GM15510 (cell line): ENCODE measurements around the gene HPD.

Source experiments
- POLR2A ChIP-seq: IDR thresholded peaks from 3 replicates; pipeline ENCODE4 v1.6.1; 2011; ENCODE audit warnings: borderline replicate concordance; ENCODE audit not compliant: insufficient read length; ENCODE audit errors: extremely low read depth

Gene HPD

DNA sequence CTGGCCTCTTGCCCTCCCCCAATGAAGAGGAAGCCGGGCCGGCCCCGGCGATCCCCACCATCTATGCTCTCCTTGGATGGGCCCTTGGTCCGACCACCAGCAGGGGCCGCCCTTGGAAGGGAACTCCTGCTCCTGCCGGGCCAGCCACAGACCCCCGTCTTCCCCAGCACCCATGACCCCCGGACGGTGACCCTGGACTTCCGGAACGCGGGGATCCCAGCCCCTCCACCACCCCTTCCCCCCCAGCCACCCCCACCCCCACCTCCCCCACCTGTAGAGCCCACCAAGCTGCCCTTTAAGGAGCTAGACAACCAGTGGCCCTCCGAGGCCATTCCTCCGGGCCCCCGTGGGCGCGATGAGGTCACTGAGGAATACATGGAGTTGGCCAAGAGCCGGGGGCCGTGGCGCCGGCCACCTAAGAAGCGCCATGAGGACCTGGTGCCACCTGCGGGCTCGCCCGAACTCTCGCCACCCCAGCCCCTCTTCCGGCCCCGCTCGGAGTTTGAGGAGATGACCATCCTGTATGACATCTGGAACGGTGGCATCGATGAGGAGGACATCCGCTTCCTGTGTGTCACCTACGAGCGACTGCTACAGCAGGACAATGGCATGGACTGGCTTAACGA is 35.4 kb downstream of the HPD start:
- TF ChIP-seq POLR2A = no peak

DNA sequence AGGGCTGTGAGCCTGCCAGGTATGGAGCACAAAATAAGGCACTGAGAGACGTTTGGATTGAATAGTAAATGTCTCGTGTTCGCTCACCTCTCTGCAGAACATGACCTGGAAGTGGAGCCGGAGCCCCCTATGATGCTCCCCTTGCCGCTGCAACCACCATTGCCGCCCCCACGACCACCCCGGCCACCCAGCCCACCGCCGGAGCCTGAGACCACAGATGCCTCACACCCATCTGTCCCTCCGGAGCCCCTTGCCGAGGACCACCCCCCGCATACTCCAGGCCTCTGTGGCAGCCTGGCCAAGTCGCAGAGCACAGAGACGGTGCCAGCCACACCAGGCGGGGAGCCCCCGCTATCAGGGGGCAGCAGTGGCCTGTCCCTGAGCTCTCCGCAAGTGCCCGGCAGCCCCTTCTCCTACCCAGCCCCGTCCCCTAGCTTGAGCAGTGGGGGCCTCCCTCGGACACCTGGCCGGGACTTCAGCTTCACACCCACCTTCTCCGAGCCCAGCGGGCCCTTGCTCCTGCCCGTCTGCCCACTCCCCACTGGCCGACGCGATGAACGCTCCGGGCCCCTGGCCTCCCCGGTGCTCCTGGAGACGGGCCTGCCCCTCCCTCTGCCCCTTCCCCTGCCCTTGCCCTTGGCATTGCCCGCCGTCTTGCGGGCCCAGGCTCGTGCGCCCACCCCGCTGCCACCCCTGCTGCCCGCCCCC is 36.1 kb downstream of the HPD start:
- TF ChIP-seq POLR2A = no peak

DNA sequence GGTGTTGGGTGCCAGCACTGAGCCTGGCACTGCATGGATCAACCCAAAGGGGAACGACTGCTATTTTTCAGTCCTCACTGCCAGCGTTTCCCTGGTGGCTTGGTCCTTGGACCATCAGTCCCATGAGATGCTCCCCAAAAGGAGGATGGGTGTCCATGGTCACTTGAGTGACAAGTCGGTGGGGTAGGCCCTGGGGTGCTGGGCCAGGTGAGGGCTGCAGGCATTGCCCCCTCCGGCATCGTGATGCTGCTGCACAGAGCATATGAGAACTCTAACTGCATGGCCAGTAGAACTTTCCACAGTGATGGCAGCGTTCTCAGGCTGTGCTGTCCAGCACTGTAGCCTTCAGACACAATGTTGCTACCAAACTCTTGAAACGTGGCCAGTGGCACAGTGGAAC is 38.6 kb downstream of the HPD start:
- TF ChIP-seq POLR2A = no peak

- TF ChIP-seq POLR2A = no peak
Measured at GRCh38 chr12:121819212-121819949, 39.3 kb downstream of the HPD start.

DNA sequence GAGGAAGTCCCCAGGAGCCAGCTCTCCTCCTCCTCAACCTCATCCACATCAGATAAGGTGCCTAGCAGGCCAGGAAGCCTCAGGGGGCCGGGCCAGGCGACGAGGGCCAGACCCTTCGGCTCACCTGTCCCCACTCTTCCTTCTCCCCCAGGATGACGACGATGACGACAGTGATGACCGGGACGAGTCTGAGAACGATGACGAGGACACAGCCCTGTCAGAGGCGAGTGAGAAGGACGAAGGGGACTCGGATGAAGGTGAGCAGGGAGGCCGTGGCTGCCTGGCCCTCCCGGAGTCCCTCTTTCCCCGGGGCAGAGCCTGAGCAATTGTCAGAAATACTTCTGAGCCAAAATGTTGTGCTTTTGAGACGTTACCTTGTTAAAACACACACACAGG is 41.0 kb downstream of the HPD start:
- no peak for TF ChIP-seq POLR2A

DNA sequence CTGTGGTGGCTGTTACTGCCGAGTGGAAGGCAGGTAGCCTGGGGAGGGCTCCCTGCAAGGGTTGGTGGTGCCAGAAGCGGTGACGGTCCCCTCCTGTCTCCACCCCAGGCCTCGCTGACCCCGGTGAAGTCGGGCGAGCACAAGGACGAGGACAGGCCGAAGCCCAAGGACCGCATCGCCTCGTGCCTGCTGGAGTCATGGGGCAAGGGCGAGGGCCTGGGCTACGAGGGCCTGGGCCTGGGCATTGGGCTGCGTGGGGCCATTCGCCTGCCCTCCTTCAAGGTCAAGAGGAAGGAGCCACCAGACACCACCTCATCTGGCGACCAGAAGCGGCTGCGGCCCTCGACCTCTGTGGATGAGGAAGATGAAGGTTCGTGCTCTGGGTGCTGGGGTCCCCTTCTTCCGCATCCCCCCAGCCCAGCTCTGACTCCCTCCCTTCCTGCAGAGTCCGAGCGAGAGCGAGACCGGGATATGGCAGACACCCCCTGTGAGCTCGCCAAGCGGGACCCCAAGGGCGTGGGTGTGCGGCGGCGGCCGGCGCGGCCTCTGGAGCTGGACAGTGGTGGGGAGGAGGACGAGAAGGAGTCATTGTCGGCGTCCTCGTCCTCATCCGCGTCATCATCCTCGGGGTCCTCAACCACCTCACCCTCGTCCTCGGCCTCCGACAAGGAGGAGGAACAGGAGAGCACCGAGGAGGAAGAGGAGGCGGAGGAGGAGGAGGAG is 41.6 kb downstream of the HPD start:
- TF ChIP-seq POLR2A = no peak

- TF ChIP-seq POLR2A = no peak
Measured at GRCh38 chr12:121815263-121815662, 43.4 kb downstream of the HPD start.

DNA sequence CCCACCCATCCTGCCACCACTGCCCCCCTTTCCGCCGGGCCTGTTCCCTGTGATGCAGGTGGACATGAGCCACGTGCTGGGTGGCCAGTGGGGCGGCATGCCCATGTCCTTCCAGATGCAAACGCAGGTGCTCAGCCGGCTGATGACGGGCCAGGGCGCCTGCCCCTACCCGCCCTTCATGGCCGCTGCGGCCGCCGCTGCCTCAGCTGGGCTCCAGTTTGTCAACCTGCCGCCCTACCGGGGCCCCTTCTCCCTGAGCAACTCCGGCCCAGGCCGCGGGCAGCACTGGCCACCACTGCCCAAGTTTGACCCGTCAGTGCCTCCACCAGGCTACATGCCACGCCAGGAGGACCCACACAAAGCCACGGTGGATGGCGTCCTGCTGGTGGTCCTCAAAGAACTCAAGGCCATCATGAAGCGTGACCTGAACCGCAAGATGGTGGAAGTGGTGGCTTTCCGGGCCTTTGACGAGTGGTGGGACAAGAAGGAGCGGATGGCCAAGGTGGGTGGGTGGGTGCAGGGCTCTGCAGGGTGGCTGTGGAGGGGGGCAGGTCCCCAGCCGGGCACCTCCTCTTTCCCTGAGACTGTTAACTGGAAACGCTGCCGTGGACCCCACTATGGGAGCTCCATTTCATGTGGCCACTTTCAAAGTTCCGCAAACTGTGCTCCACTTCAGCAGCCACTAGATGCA is 44.1 kb downstream of the HPD start:
- TF ChIP-seq POLR2A = no peak

DNA sequence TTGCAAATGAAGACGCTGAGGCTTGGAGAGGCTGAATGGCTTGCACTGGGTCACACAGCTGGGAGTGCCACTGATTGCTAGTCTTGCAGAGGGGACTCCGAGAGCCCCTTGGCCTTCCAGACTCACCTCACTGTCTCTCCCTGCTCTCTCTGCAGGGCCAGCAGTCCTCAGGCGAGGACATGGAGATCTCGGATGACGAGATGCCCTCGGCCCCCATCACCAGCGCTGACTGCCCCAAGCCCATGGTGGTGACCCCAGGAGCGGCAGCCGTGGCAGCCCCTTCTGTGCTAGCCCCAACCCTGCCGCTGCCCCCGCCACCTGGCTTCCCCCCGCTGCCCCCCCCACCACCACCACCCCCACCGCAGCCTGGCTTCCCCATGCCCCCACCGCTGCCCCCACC is 44.7 kb downstream of the HPD start:
- no peak for TF ChIP-seq POLR2A

DNA sequence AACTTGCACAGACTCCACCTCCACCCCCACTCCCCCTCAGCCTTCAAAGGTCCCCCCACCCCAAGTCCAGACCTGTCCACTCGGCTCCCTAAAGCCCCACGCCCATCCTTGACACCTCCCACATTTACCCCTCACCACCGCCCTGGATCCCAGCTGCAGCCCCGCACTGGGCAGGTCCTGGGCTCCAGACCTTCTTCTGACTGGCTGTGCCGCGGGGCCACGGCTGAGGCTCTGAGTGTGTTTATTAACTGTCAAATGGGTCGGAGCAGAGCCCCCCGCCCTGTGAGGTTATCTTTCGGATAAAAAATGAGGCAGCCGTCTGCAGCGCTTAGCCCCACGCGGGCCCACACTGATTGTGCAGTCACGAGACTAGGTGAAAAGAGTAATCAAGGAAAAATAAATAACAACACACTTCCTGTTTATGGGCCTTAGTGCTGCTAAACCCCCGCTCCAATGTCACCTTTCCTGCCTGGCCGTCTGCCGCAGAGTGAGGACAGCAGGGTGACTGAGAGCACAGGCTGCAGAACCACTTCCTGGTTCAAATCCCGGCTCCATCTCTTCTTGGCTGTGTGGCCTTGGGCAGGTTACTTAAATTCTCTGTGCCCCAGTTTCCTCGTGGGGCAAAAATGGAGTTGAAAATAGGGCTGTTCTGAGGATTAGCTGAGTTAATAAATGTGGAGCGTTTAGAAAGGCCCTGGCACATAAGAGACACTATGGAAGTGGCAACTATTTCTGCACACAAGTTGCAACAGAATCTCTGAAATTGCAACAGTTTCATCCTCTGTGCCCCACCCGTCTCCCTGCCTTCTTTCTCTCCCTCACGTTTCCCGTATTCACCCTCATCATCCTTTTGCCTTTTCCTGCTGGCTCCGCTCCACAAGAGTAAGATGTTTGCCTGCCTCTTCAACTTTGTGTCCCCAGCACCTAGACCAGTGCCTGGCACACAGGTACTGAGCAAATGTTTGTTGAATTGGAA is 45.5 kb downstream of the HPD start:
- TF ChIP-seq POLR2A = no peak

DNA sequence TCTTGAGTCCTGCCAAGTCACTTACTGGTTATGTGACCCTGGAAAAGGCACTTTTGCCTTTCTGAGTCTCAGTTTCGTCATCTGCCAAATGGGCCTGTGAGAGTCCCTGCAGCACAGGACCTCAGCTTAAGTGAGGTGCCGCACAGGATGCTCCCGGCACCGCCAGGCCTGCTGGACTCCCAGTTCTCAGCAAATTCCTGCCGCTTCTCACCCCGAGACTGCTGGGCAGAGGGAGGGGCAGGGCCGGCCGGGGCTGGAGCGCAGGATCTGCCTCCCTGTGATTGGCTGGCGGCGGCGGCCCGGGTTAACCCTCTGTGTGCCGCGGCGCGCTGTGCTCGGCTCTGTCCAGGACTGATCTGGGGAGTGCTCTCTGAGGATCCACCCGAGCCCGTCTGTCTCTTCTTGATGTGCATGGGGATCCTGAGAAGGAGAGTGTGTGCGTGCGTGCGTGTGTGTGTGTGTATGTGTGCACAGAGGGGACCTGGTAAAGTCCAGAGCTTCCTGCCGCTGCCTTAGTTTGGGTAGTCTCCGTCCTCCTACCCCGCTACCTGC is 46.3 kb downstream of the HPD start:
- no peak for TF ChIP-seq POLR2A

DNA sequence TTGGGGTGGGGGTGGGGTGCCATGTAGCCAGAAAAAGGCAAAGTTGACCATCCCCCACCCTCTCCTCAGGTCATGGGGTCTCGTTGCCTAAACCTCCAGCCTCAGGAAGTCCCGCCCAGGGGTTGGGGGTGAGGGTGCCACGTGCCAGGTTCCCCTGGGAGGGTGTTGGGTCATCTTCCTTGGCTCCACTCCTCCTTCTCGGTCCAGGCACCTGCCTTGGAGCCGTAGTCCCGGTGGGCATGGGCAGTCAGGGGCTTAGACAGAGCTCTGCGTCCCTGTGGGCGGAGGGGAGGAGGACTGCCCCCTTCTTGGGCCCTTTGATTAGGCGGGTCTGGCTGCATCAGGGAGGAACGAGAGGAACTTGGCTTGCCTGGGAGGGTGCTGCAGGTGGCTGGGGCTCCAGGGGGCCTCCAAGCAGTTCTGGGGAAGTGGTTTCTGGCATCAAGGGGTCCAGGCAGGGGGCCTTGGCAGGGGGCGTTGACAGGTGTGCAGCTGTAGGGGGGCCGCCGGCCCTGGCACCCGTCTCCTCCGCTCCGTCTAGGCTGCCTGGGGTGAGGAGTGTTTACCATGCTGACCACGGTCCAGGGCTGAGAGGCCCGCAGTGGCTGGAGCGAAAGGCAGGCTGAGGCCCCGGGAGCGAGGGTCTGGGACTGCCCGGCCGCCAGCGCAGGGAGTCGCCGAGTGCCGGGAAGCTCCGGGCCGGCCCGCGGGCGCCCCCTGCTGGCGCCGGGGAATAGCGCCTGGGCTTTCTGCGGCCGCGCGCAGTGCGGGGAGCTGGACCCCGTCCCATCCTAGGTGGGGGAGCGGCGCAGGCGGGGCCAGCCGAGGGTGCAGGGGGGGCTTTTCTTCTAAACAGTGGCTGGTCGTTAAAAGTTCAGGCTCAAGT is 47.0 kb downstream of the HPD start:
- TF ChIP-seq POLR2A = no peak
